HG03280 (cell line): ENCODE results near the gene PEMT.

Experiments
- ATAC-seq: cut with Tn5 transposase; IDR thresholded peaks from one replicate; pipeline ENCODE4 v1.9.1; 2021; ENCODE audit warnings: mild to moderate bottlenecking, moderate library complexity; ENCODE audit not compliant: unreplicated experiment

Gene PEMT

DNA sequence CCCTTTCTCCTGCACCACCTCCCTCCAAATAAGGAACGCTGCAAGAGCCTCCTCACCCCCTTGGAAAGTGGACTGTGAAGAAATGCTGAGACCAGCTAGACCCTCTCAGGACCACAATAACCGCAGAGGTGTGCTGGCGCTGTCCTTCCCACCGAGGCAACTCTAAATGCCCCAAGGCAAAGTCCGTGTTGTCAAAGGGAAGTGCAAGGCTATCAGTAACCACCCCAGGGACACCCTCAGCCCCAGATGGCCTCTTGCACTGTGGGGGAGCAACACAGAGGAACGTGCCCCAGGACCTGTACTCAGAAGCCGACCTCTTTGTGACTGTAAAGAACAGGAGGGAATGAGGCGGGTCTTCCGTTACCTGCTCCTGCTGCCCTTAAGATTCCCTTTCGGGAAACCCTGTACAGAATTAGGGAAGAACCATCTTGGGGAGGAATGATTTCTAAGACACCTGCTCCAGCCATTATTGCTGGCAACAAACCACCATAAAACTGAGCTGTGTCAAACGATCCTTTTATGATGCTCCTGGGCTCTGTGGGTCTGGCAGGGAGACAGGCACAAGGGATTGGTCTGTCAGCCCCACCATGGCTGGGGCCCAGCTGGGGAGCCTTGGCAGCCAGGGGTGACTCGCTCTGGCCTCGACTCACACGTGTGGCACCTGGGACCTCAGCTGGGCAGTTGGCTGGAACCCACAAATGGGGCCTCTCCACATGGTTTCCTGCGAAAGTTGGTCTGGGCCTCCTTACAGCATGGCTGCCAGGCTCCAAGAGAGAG, 129.3 kb downstream of the PEMT start:
- ATAC-seq = no peak

DNA sequence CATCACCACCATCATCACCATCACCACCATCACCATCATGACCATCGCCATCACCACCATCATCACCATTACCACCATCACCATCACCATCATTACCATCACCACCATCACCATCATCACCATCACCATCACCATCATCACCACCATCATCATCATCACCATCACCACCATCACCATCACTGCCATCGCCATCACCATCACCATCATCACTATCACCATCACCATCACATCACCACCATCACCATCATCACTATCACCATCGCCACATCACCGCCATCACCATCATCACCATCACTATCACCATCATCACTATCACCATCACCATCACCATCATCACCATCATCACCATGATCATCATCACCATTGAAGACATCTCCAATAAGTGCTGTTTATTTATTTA, 131.5 kb downstream of the PEMT start:
- no peak for ATAC-seq

DNA sequence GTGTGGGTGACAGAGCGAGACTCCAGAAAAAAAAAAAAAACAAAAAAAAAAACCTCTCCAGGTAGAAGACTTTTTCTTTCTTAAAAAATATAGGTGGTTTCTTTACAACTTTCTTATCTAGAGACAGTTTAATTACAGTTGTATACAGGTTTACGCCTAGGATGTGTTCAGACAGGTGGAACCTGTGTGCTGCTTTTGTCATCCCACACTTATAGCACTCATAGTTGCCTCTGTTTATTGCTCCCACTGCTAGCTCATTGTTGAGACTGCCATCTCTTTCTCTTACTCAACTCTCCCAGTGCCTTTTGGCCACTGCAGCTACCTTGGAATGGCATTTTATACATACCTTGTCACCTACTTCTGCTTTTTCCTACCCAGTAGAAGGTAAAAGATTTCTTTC, 133.8 kb downstream of the PEMT start:
- ATAC-seq = no peak

DNA sequence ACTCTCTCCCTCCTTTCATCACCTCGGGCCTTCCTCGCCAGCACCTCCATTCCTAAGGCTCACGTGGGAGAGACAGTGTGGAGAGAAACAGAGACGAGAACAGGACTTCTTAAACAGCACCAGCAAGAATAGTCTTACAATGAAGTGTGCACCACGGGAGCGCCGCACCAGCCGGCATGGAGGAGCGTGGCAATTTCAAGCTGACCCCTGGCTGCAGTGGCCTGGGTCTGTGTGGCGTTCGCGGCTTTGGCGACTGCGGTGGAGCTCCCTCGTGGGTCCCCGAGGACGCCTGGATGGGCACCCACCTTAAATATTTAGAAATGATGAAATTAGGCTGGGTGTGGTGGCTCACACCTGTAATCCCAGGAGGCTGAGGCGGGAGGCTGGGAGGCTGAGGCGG, 135.3 kb downstream of the PEMT start:
- ATAC-seq = no peak
